H1 (cell line): Measurements from ENCODE around the gene CHCHD3. TPM values are rescaled to one million over a fixed set of nuclear protein-coding genes. Genes with fewer than 3 reads are reported as not detected.

Source experiments
- CTCF ChIA-PET: fragments of 300-600 bp; sonication (Branson Sonifier 250); formaldehyde crosslinking; loops from one replicate; lab custom pipeline; 2021; ENCODE audit not compliant: partially characterized antibody; lab: Charles Lee
- POLR2A ChIA-PET: fragments of 300-600 bp; sonication (Branson Sonifier 250); formaldehyde crosslinking; loops from one replicate; lab custom pipeline; 2021; ENCODE audit warnings: inconsistent platforms; ENCODE audit not compliant: partially characterized antibody; lab: Charles Lee
- DNase-seq, 2 experiments: peaks; one replicate each; pipeline versions ENCODE4 v3.0.0 to v3.0.0-alpha.2; 2010 to 2022; ENCODE audit warnings: low spot score in 2 of 2, low read depth in 1 of 2, mixed read lengths in 1 of 2
- FAIRE-seq: peaks from 2 replicates; lab custom pipeline; 2011; peaks lifted over from hg19 to GRCh38; lab: Jason Lieb, UNC
- H2AFZ ChIP-seq: 2 replicates; pipeline ENCODE4 v1.8.1; 2012; ENCODE audit warnings: low read length, inconsistent platforms
- H2AK5ac ChIP-seq: 2 replicates; pipeline ENCODE4 v1.6.1; 2013; ENCODE audit warnings: low read depth, low read length
- H2BK120ac ChIP-seq: replicated peaks from 2 replicates; pipeline ENCODE3; 2013; ENCODE audit warnings: low read depth, low read length, inconsistent platforms
- H2BK12ac ChIP-seq: 2 replicates; pipeline ENCODE4 v1.6.1; 2013; ENCODE audit warnings: low read depth, low read length
- H2BK15ac ChIP-seq: 2 replicates; pipeline ENCODE4 v1.6.1; 2013; ENCODE audit warnings: low read length
- H2BK20ac ChIP-seq: 2 replicates; pipeline ENCODE4 v1.6.1; 2013; ENCODE audit warnings: low read length
- H2BK5ac ChIP-seq: 2 replicates; pipeline ENCODE4 v1.6.1; 2013; ENCODE audit warnings: low read depth, low read length
- H3K14ac ChIP-seq: 2 replicates; pipeline ENCODE4 v1.6.1; 2013; ENCODE audit warnings: inconsistent platforms; ENCODE audit not compliant: insufficient read length
- H3K18ac ChIP-seq: 2 replicates; pipeline ENCODE4 v1.6.1; 2013; ENCODE audit warnings: low read length; ENCODE audit errors: extremely low read depth
- H3K23ac ChIP-seq: 2 replicates; pipeline ENCODE4 v1.6.1; 2013; ENCODE audit warnings: inconsistent platforms; ENCODE audit not compliant: insufficient read length
- H3K23me2 ChIP-seq: 2 replicates; pipeline ENCODE4 v1.6.1; 2013; ENCODE audit warnings: low read depth, low read length
- H3K27ac ChIP-seq: 2 replicates; pipeline ENCODE4 v1.6.1; 2011; ENCODE audit warnings: low read depth, low read length, inconsistent platforms
- H3K27me3 ChIP-seq, 4 experiments: replicated peaks in 1 of 4; 1 replicate in 1 of 4; 2 replicates in 3 of 4; pipeline versions ENCODE4 v1.6.1 to v1.8.1; 2011 to 2013; ENCODE audit warnings: low read length in 3 of 4, mild to moderate bottlenecking in 3 of 4, inconsistent platforms in 2 of 4, mixed read lengths in 2 of 4, moderate library complexity in 1 of 4; ENCODE audit not compliant: control insufficient read depth in 3 of 4, insufficient read depth in 3 of 4; ENCODE audit errors: extremely low read depth in 1 of 4
- H3K36me3 ChIP-seq, 4 experiments: 2 replicates each; pipeline versions ENCODE4 v1.6.1 to v1.8.1; 2011 to 2013; ENCODE audit warnings: mild to moderate bottlenecking in 4 of 4, low read length in 3 of 4, moderate library complexity in 2 of 4, control low read depth in 1 of 4, inconsistent platforms in 1 of 4; ENCODE audit not compliant: insufficient read depth in 4 of 4, control insufficient read depth in 2 of 4
- H3K4ac ChIP-seq: replicated peaks from 2 replicates; pipeline ENCODE3; 2013; ENCODE audit warnings: low read length, low read depth, mixed read lengths, inconsistent platforms; ENCODE audit not compliant: insufficient read length
- H3K4me1 ChIP-seq, 4 experiments: replicated peaks in 1 of 4; 1 replicate in 1 of 4; 2 replicates in 3 of 4; pipeline versions ENCODE4 v1.6.1 to v1.8.1; 2011 to 2013; ENCODE audit warnings: low read length in 3 of 4, inconsistent platforms in 2 of 4, mixed read lengths in 1 of 4; ENCODE audit not compliant: insufficient read depth in 4 of 4, control insufficient read depth in 3 of 4
- H3K4me2 ChIP-seq, 2 experiments: 2 replicates each; pipeline versions ENCODE4 v1.6.1 to v1.8.1; 2011 to 2013; ENCODE audit warnings: low read depth in 2 of 2, low read length in 2 of 2, control low read depth in 1 of 2, inconsistent platforms in 1 of 2, mild to moderate bottlenecking in 1 of 2; ENCODE audit not compliant: insufficient read depth in 1 of 2
- H3K4me3 ChIP-seq, 4 experiments: fragments of 200-600, 300-600 bp in 1 of 4; sonication (generic), shearing (Covaris generic), sonication (Bioruptor Twin) in 1 of 4; 2 replicates each; pipeline versions ENCODE4 v1.5.1 to v1.8.1; 2011 to 2016; ENCODE audit warnings: low read length in 4 of 4, low read depth in 3 of 4, control low read depth in 2 of 4, inconsistent platforms in 2 of 4, mild to moderate bottlenecking in 2 of 4, mixed read lengths in 1 of 4, moderate library complexity in 1 of 4; ENCODE audit not compliant: insufficient read depth in 2 of 4; ENCODE audit errors: extremely low read depth in 1 of 4
- H3K56ac ChIP-seq: replicated peaks from 2 replicates; pipeline ENCODE3; 2013; ENCODE audit warnings: low read depth, mild to moderate bottlenecking, mixed read lengths, low read length, inconsistent platforms; ENCODE audit not compliant: insufficient read length
- H3K79me1 ChIP-seq: 2 replicates; pipeline ENCODE4 v1.6.1; 2013; ENCODE audit warnings: low read depth, low read length, control low read depth
- H3K79me2 ChIP-seq, 2 experiments: 2 replicates each; pipeline versions ENCODE4 v1.6.1 to v1.8.1; 2012 to 2013; ENCODE audit warnings: low read length in 2 of 2, mild to moderate bottlenecking in 2 of 2, inconsistent platforms in 1 of 2; ENCODE audit not compliant: insufficient read depth in 2 of 2, control insufficient read depth in 1 of 2
- H3K9ac ChIP-seq, 4 experiments: replicated peaks in 1 of 4; 1 replicate in 1 of 4; 2 replicates in 3 of 4; pipeline versions ENCODE4 v1.6.1 to v1.8.1; 2011 to 2013; ENCODE audit warnings: low read depth in 3 of 4, low read length in 3 of 4, control low read depth in 2 of 4, mild to moderate bottlenecking in 2 of 4, moderate library complexity in 2 of 4, inconsistent platforms in 1 of 4; ENCODE audit errors: extremely low read depth in 1 of 4
- H3K9me3 ChIP-seq, 2 experiments: 2 replicates each; pipeline versions ENCODE4 v1.6.1 to v1.8.1; 2012 to 2013; ENCODE audit warnings: mild to moderate bottlenecking in 2 of 2, moderate library complexity in 2 of 2, control low read depth in 1 of 2, inconsistent platforms in 1 of 2, low read depth in 1 of 2, low read length in 1 of 2, mixed read lengths in 1 of 2; ENCODE audit not compliant: insufficient read depth in 2 of 2
- H4K20me1 ChIP-seq, 2 experiments: replicated peaks in 1 of 2; 2 replicates each; pipeline versions ENCODE3 to v1.8.1; 2011 to 2013; ENCODE audit warnings: inconsistent platforms in 2 of 2, low read length in 2 of 2, mild to moderate bottlenecking in 1 of 2; ENCODE audit not compliant: insufficient read depth in 2 of 2, control insufficient read depth in 1 of 2
- H4K5ac ChIP-seq: 2 replicates; pipeline ENCODE4 v1.6.1; 2013; ENCODE audit warnings: low read length, low read depth, mixed read lengths, inconsistent platforms; ENCODE audit not compliant: insufficient read length
- H4K8ac ChIP-seq: 2 replicates; pipeline ENCODE4 v1.8.0; 2013; ENCODE audit warnings: mild to moderate bottlenecking, moderate library complexity, low read length, inconsistent platforms; ENCODE audit not compliant: insufficient read depth; ENCODE audit errors: extremely low read depth
- H4K91ac ChIP-seq: replicated peaks from 2 replicates; pipeline ENCODE3; 2013; ENCODE audit warnings: low read length, mixed read lengths, inconsistent platforms; ENCODE audit not compliant: insufficient read length
- BACH1 ChIP-seq: IDR thresholded peaks from 2 replicates; pipeline ENCODE4 v1.6.1; 2012; ENCODE audit warnings: low read length, improper control_type of control experiment
- BCL11A ChIP-seq, 2 experiments: IDR thresholded peaks; one replicate each; pipeline ENCODE4 v1.6.1; 2011; ENCODE audit warnings: low read depth in 2 of 2, low read length in 2 of 2, mild to moderate bottlenecking in 2 of 2
- BRCA1 ChIP-seq: IDR thresholded peaks from 2 replicates; pipeline ENCODE4 v1.6.1; 2012; ENCODE audit warnings: low read depth, low read length, improper control_type of control experiment
- CREB1 ChIP-seq: IDR thresholded peaks from 2 replicates; pipeline ENCODE4 v1.6.1; 2012; ENCODE audit warnings: inconsistent platforms
- GABPA ChIP-seq: IDR thresholded peaks from 2 replicates; pipeline ENCODE4 v1.6.1; 2011; ENCODE audit warnings: mild to moderate bottlenecking, low read length, moderate library complexity, borderline replicate concordance; ENCODE audit not compliant: insufficient read depth
- JUN ChIP-seq: IDR thresholded peaks from 2 replicates; pipeline ENCODE4 v1.6.1; 2011; ENCODE audit warnings: low read depth, mild to moderate bottlenecking, improper control_type of control experiment, low read length
- KDM4A ChIP-seq: IDR thresholded peaks from one replicate; pipeline ENCODE4 v1.7.1; 2012; ENCODE audit warnings: low read depth, mild to moderate bottlenecking, moderate library complexity, low read length, inconsistent platforms; ENCODE audit not compliant: severe bottlenecking
- POLR2A ChIP-seq, 2 experiments: IDR thresholded peaks; 1 replicate in 1 of 2; 2 replicates in 1 of 2; pipeline ENCODE4 v1.6.1; 2011; ENCODE audit warnings: low read depth in 2 of 2, low read length in 2 of 2, mild to moderate bottlenecking in 2 of 2; ENCODE audit errors: control extremely low read depth in 1 of 2
- RAD21 ChIP-seq, 2 experiments: IDR thresholded peaks in 1 of 2; conservative IDR thresholded peaks in 1 of 2; 2 replicates each; pipeline ENCODE4 v1.6.1; 2011; ENCODE audit warnings: low read depth in 2 of 2, low read length in 2 of 2, improper control_type of control experiment in 1 of 2, inconsistent platforms in 1 of 2, mild to moderate bottlenecking in 1 of 2, moderate library complexity in 1 of 2
- SIX5 ChIP-seq: IDR thresholded peaks from 2 replicates; pipeline ENCODE4 v1.6.1; 2011; ENCODE audit warnings: mild to moderate bottlenecking, low read depth, low read length
- SRF ChIP-seq: IDR thresholded peaks from 2 replicates; pipeline ENCODE4 v1.6.1; 2011; ENCODE audit warnings: mild to moderate bottlenecking, low read depth, low read length, moderate library complexity
- SUZ12 ChIP-seq: fragments of 200-600 bp; sonication (generic); IDR thresholded peaks from 2 replicates; pipeline ENCODE4 v1.6.1; 2012; ENCODE audit warnings: mild to moderate bottlenecking, inconsistent platforms, low read length, moderate library complexity, mixed read lengths
- polyA plus RNA-seq, 7 experiments: library from polyadenylated mRNA; depleted of rRNA in 3 of 7; stranded (reverse) in 5 of 7; unstranded in 2 of 7; fragments of >200 nt in 5 of 7; fragments of 200-250 nt in 2 of 7; gene quantifications; 1 replicate in 5 of 7; 2 replicates in 1 of 7; 4 replicates in 1 of 7; pipeline versions ENCODE4 v1.2.1 to v1.2.3, GENCODE V29; 2011 to 2013; ENCODE audit warnings: missing spikeins in 2 of 7, mixed read lengths in 2 of 7
- total RNA-seq: library from RNA; stranded (reverse); fragmentation: NEBNext Ultra II Directional; extraction: Animal tissue kit (Norgen Biotek cat#: 25700); gene quantifications from 2 replicates; pipeline ENCODE4 v1.2.1, GENCODE V29; 2021

Gene CHCHD3
- total and polyA plus RNA-seq, 2 of the 8 experiments (the other 6 are each of a cell fraction or from before 2014, with no cell fraction given): 42.9 to 137 TPM

- Histone ChIP-seq H3K9me3 (peaks cover 0 to 3% of the 10 kb centered on the region in 2 experiments; a peak in 1 of 4 replicates), H3K56ac (no peak overlapping the region), H3K9ac (no peak overlapping the region), H4K5ac (no peak overlapping the region), H3K27ac (no peak overlapping the region), H2BK20ac (no peak overlapping the region), H3K14ac (no peak overlapping the region), H3K23ac (no peak overlapping the region), H2BK120ac (no peak overlapping the region), H3K4ac (no peak overlapping the region), H2BK12ac (no peak overlapping the region), H3K4me3 (no peak overlapping the region), H3K4me1 (no peaks in the 10 kb centered on the region), H3K79me2 (peaks cover 0 to 14% of the 10 kb centered on the region in 2 experiments; a peak in 1 of 4 replicates), H2AK5ac (no peak overlapping the region), H2BK5ac (no peak overlapping the region), H4K91ac (no peak overlapping the region), H4K20me1 (peaks cover 0 to 2% of the 10 kb centered on the region in 2 experiments), H2BK15ac (no peak overlapping the region), H3K23me2 (no peaks in the 10 kb centered on the region), H2AFZ (no peak overlapping the region), H3K36me3 (no peaks in the 10 kb centered on the region; a peak in 1 of 8 replicates), H3K27me3 (no peaks in the 10 kb centered on the region), H4K8ac (no peak overlapping the region), H3K18ac (no peak overlapping the region), H3K4me2 (no peak overlapping the region), H3K79me1 (no peaks in the 10 kb centered on the region)
- CTCF ChIA-PET: interaction anchor here (0.7 to 1.3 kb wide), 2 partner anchors 9 to 229 kb away, joined by 3 read pairs; no protein-coding TSS in a partner anchor
- no peak for TF ChIP-seq RAD21 (IDR thresholded peaks at IDR 0.05 in 1 of 2, conservative IDR thresholded peaks at IDR 0.05 in 1 of 2; ENCODE audit: low read depth in 2 of 2, low read length in 2 of 2)
- TF ChIP-seq BACH1: no peak
- TF ChIP-seq BCL11A (IDR thresholded peaks at IDR 0.05; ENCODE audit: low read depth in 2 of 2, low read length in 2 of 2): no peak
- no peak for TF ChIP-seq SUZ12
- no peak for TF ChIP-seq SIX5
- TF ChIP-seq KDM4A: no peak
- no peak for TF ChIP-seq SRF
- TF ChIP-seq GABPA: no peak
- TF ChIP-seq POLR2A (IDR thresholded peaks at IDR 0.05; ENCODE audit: control extremely low read depth in 1 of 2, low read depth in 2 of 2, low read length in 2 of 2): no peak
- no peak for TF ChIP-seq BRCA1
- TF ChIP-seq CREB1: no peak
- TF ChIP-seq JUN: no peak
- DNase-seq: no peak
- FAIRE-seq: no peak
- POLR2A ChIA-PET: no interaction called here
Observed at GRCh38 chr7:132940084-132940483, 141.8 kb downstream of the CHCHD3 start.
